ENCODE results near the gene SLC12A4.
"Not testable (repeated sequence)": the region's sequence is repeated elsewhere in the genome, so short reads cannot be mapped to it uniquely, and the experiment has no call there.

Gene SLC12A4

GRCh38 chr16:68003031-68003430 is 34.6 kb upstream of the SLC12A4 start:
- TF ChIP-seq CTCF (conservative IDR thresholded peaks at IDR 0.05; ENCODE audit: low read depth, low read length) = no peak
- H3K4me3 ChIP-seq (ENCODE audit: low read depth, low read length) = no peak overlapping the region
- DNase-seq (ENCODE audit: low read depth) = peak; percentile 47

GRCh38 chr16:68000450-68000849 is 32.0 kb upstream of the SLC12A4 start:
- no peak overlapping the region for H3K4me3 ChIP-seq (ENCODE audit: low read depth, low read length)
- no peak for TF ChIP-seq CTCF (conservative IDR thresholded peaks at IDR 0.05; ENCODE audit: low read depth, low read length)
- peak; percentile 18 for DNase-seq (ENCODE audit: low read depth)

- DNase-seq (ENCODE audit: low read depth) = no peak
- no peak for TF ChIP-seq CTCF (conservative IDR thresholded peaks at IDR 0.05; ENCODE audit: low read depth, low read length)
- H3K4me3 ChIP-seq (ENCODE audit: low read depth, low read length) = no peak overlapping the region
Observed at GRCh38 chr16:67999985-68000384, 31.5 kb upstream of the SLC12A4 start.

GRCh38 chr16:67998779-67999688 is 30.6 kb upstream of the SLC12A4 start, which contains the start of gene DPEP2:
TSS of gene DPEP2 (minus strand) at chr16:67999484. CDS start at chr16:67993212, 6,272 bp downstream.
- not testable (repeated sequence) for DNase-seq (ENCODE audit: low read depth)

GRCh38 chr16:67998231-67998778 is 29.9 kb upstream of the SLC12A4 start:
- DNase-seq (ENCODE audit: low read depth); H3K4me3 ChIP-seq (ENCODE audit: low read depth, low read length): not testable (repeated sequence)

More at GRCh38 chr16:67998779-67999688, 30.6 kb upstream of the SLC12A4 start, which contains the start of gene DPEP2:
- not testable (repeated sequence) for H3K4me3 ChIP-seq (ENCODE audit: low read depth, low read length)

GRCh38 chr16:67996666-67997065 is 28.2 kb upstream of the SLC12A4 start:
- H3K4me3 ChIP-seq (ENCODE audit: low read depth, low read length) = no peak overlapping the region
- TF ChIP-seq CTCF (conservative IDR thresholded peaks at IDR 0.05; ENCODE audit: low read depth, low read length) = no peak
- DNase-seq (ENCODE audit: low read depth) = no peak

GRCh38 chr16:67995423-67995822 is 27.0 kb upstream of the SLC12A4 start:
- no peak for DNase-seq (ENCODE audit: low read depth)
- no peak for TF ChIP-seq CTCF (conservative IDR thresholded peaks at IDR 0.05; ENCODE audit: low read depth, low read length)
- H3K4me3 ChIP-seq (ENCODE audit: low read depth, low read length) = no peak overlapping the region

GRCh38 chr16:67994040-67994408 is 25.6 kb upstream of the SLC12A4 start:
- not testable (repeated sequence) for H3K4me3 ChIP-seq (ENCODE audit: low read depth, low read length); DNase-seq (ENCODE audit: low read depth)
